Naive thymus-derived CD4-positive, alpha-beta T cell (primary cell): ENCODE results near the gene LPP. TPM values are rescaled to one million over a fixed set of nuclear protein-coding genes. Genes with fewer than 3 reads are reported as not detected.

ENCODE experiments used
- ATAC-seq: fragments of 150-1000 bp; cut with Tn5 transposase; 2 replicates; pipeline ENCODE4 v1.10.0; 2021; ENCODE audit warnings: mild to moderate bottlenecking, moderate library complexity
- CTCF ChIA-PET: fragments of 350-600 bp; sonication (Branson Sonifier 250); formaldehyde crosslinking; loops from one replicate; lab custom pipeline; 2021; ENCODE audit warnings: antibody characterized with exemption; lab: Charles Lee
- POLR2A ChIA-PET: fragments of 350-600 bp; sonication (Branson Sonifier 250); formaldehyde crosslinking; loops from one replicate; lab custom pipeline; 2021; ENCODE audit warnings: antibody characterized with exemption, inconsistent platforms; lab: Charles Lee
- DNase-seq, 9 donors: peaks; one replicate each; pipeline versions ENCODE4 v3.0.0 to v3.0.0-alpha.2; 2020 to 2022; ENCODE audit warnings: mixed read lengths in 1 of 9
- H3K27ac ChIP-seq: one replicate; pipeline ENCODE4 v1.7.0; 2013; ENCODE audit warnings: mild to moderate bottlenecking, low read depth, low read length, moderate library complexity
- H3K27me3 ChIP-seq, 2 donors: one replicate each; pipeline ENCODE4 v1.7.0; 2013; ENCODE audit warnings: low read length in 2 of 2, mild to moderate bottlenecking in 2 of 2, moderate library complexity in 2 of 2; ENCODE audit not compliant: control insufficient read depth in 2 of 2, insufficient read depth in 2 of 2
- H3K36me3 ChIP-seq, 3 experiments: 1 replicate in 2 of 3; 2 replicates in 1 of 3; pipeline ENCODE4 v1.7.0; 2013; ENCODE audit warnings: low read length in 3 of 3, mild to moderate bottlenecking in 3 of 3, moderate library complexity in 1 of 3; ENCODE audit not compliant: insufficient read depth in 3 of 3, control insufficient read depth in 2 of 3
- H3K4me1 ChIP-seq, 2 donors: one replicate each; pipeline ENCODE4 v1.7.0; 2013; ENCODE audit warnings: low read length in 2 of 2, mild to moderate bottlenecking in 2 of 2, moderate library complexity in 1 of 2; ENCODE audit not compliant: control insufficient read depth in 2 of 2, insufficient read depth in 2 of 2
- H3K4me3 ChIP-seq: 2 replicates; pipeline ENCODE4 v1.7.0; 2013; ENCODE audit warnings: mild to moderate bottlenecking, low read length
- H3K9me3 ChIP-seq, 3 experiments: 1 replicate in 2 of 3; 2 replicates in 1 of 3; pipeline ENCODE4 v1.7.0; 2013; ENCODE audit warnings: low read length in 3 of 3; ENCODE audit not compliant: control insufficient read depth in 2 of 3
- H3K27ac Mint-ChIP-seq, 9 donors: one replicate each; pipeline ENCODE4 v1.8.0; 2020 to 2022; ENCODE audit warnings: mixed read lengths in 9 of 9, mild to moderate bottlenecking in 8 of 9, moderate library complexity in 5 of 9, inconsistent platforms in 2 of 9
- H3K27me3 Mint-ChIP-seq, 5 donors: one replicate each; pipeline ENCODE4 v1.8.0; 2021 to 2022; ENCODE audit warnings: mixed read lengths in 5 of 5, mild to moderate bottlenecking in 1 of 5
- H3K36me3 Mint-ChIP-seq, 5 donors: one replicate each; pipeline ENCODE4 v1.8.0; 2020 to 2022; ENCODE audit warnings: mixed read lengths in 5 of 5, mild to moderate bottlenecking in 3 of 5, inconsistent platforms in 1 of 5
- H3K4me1 Mint-ChIP-seq, 7 donors: one replicate each; pipeline ENCODE4 v1.8.0; 2020 to 2022; ENCODE audit warnings: mixed read lengths in 7 of 7, mild to moderate bottlenecking in 3 of 7, inconsistent platforms in 1 of 7
- H3K4me3 Mint-ChIP-seq, 10 donors: one replicate each; pipeline ENCODE4 v1.8.0; 2020 to 2022; ENCODE audit warnings: mild to moderate bottlenecking in 10 of 10, mixed read lengths in 10 of 10, moderate library complexity in 6 of 10, inconsistent platforms in 2 of 10
- H3K9me3 Mint-ChIP-seq, 11 donors: one replicate each; pipeline ENCODE4 v1.8.0; 2020 to 2022; ENCODE audit warnings: mixed read lengths in 11 of 11, mild to moderate bottlenecking in 4 of 11, inconsistent platforms in 1 of 11, moderate library complexity in 1 of 11
- intact Hi-C, 2 donors: fragments of 100-400 bp; cut with micrococcal nuclease; formaldehyde crosslinking; loops; one replicate each; pipeline ENCODE4 v1.15.1; 2023
- polyA plus RNA-seq, 2 donors: library from polyadenylated mRNA; unstranded; fragments of 300-500 nt; fragmentation: Illumina TruSeq; gene quantifications; one replicate each; pipeline ENCODE4 v1.2.3, GENCODE V29; 2021
- total RNA-seq, 6 experiments: library from RNA in 5 of 6; stranded (reverse) in 5 of 6; gene quantifications; 1 replicate in 5 of 6; 2 replicates in 1 of 6; pipeline ENCODE4 v1.2.3 and lab custom pipeline; 2021 to 2026

Gene LPP
- total and polyA plus RNA-seq, 7 experiments from 2014 or later = 10.3 to 95.2 (median 19.5) TPM

GRCh38 chr3:188326968-188327367, 173.0 kb downstream of the LPP start:
- intact Hi-C loops = loop anchor here in 1 of 2 donors (10.0 kb wide), 1 partner anchor 172 kb away; the partner anchor contains the start of gene LPP
- Histone ChIP-seq H3K27ac (no peak overlapping the region), H3K4me3 (no peak overlapping the region), H3K36me3 (no peaks in the 10 kb centered on the region), H3K27me3 (no peaks in the 10 kb centered on the region), H3K4me1 (peaks cover 18 to 32% of the 10 kb centered on the region in 2 donors), H3K9me3 (no peaks in the 10 kb centered on the region)
- Mint-ChIP-seq H3K9me3 (peaks cover 0 to 6% (median 0%) of the 10 kb centered on the region in 11 donors), H3K27ac (no peak overlapping the region), H3K27me3 (no peaks in the 10 kb centered on the region), H3K36me3 (peaks cover 4 to 50% (median 10%) of the 10 kb centered on the region in 5 donors), H3K4me3 (no peak overlapping the region), H3K4me1 (peaks cover 38 to 69% (median 65%) of the 10 kb centered on the region in 7 donors)
- no peak for DNase-seq
- ChIA-PET POLR2A (interaction anchor here (1.5 kb wide), 1 partner anchor 12 kb away, joined by 3 read pairs; no protein-coding TSS in a partner anchor), CTCF (no interaction called here)
- no peak for ATAC-seq

- no peaks in the 10 kb centered on the region for H3K9me3 ChIP-seq
- no peak overlapping the region for H3K4me3 Mint-ChIP-seq
- no peak overlapping the region for H3K27ac ChIP-seq
- no peaks in the 10 kb centered on the region for H3K27me3 ChIP-seq
- intact Hi-C loops = loop anchor here in 1 of 2 donors (10.0 kb wide), 1 partner anchor 173 kb away; the partner anchor contains the start of gene LPP
- ATAC-seq (no peak), DNase-seq (no peak)
- H3K4me1 ChIP-seq = peaks cover 14 to 27% of the 10 kb centered on the region in 2 donors
- H3K36me3 Mint-ChIP-seq = peaks cover 4 to 50% (median 10%) of the 10 kb centered on the region in 5 donors
- no peak overlapping the region for H3K4me3 ChIP-seq
- no peaks in the 10 kb centered on the region for H3K27me3 Mint-ChIP-seq
- no peaks in the 10 kb centered on the region for H3K36me3 ChIP-seq
- H3K9me3 Mint-ChIP-seq = peaks cover 0 to 6% (median 0%) of the 10 kb centered on the region in 11 donors
- no peak overlapping the region for H3K27ac Mint-ChIP-seq
- H3K4me1 Mint-ChIP-seq = peaks cover 34 to 65% (median 60%) of the 10 kb centered on the region in 7 donors
- ChIA-PET POLR2A (interaction anchor here (1.5 kb wide), 1 partner anchor 13 kb away, joined by 3 read pairs; no protein-coding TSS in a partner anchor), CTCF (interaction anchor here (0.9 kb wide), 1 partner anchor 344 kb away, joined by 3 read pairs; no protein-coding TSS in a partner anchor)
These were observed 173.5 kb downstream of the LPP start for GRCh38 chr3:188327433-188327832.

GRCh38 chr3:188330138-188330537, 176.2 kb downstream of the LPP start:
- CTCF ChIA-PET = interaction anchor here (0.6 to 1.2 kb wide), 2 partner anchors 426 to 585 kb away, joined by 3 read pairs; partner anchors contain the start of gene BCL6
- peaks cover 0 to 2% (median 0%) of the 10 kb centered on the region in 5 donors for H3K27me3 Mint-ChIP-seq
- Histone ChIP-seq H3K27ac (no peak overlapping the region), H3K9me3 (no peaks in the 10 kb centered on the region), H3K4me1 (peaks cover 0 to 7% of the 10 kb centered on the region in 2 donors), H3K36me3 (no peaks in the 10 kb centered on the region), H3K4me3 (no peak overlapping the region), H3K27me3 (no peaks in the 10 kb centered on the region)
- peaks cover 18 to 43% (median 35%) of the 10 kb centered on the region in 7 donors for H3K4me1 Mint-ChIP-seq
- H3K36me3 Mint-ChIP-seq = peaks cover 0 to 31% (median 10%) of the 10 kb centered on the region in 5 donors
- H3K4me3 Mint-ChIP-seq = peak overlapping the region in 8 of 10 donors; percentile 4 to 65 (median 46)
- H3K9me3 Mint-ChIP-seq = no peaks in the 10 kb centered on the region
- DNase-seq (peak in 1 of 9 donors; percentile 19), ATAC-seq (no peak)
- POLR2A ChIA-PET = no interaction called here
- H3K27ac Mint-ChIP-seq = peak overlapping the region; percentile 1 to 81 (median 40)
- intact Hi-C loops = no loop called here

GRCh38 chr3:188331166-188331565, 177.2 kb downstream of the LPP start:
- H3K4me1 Mint-ChIP-seq = peaks cover 15 to 43% (median 35%) of the 10 kb centered on the region in 7 donors
- CTCF ChIA-PET = no interaction called here
- H3K27me3 Mint-ChIP-seq = peaks cover 0 to 2% (median 0%) of the 10 kb centered on the region in 5 donors
- Histone ChIP-seq H3K4me3 (no peak overlapping the region), H3K4me1 (peaks cover 0 to 7% of the 10 kb centered on the region in 2 donors), H3K36me3 (no peaks in the 10 kb centered on the region), H3K9me3 (no peaks in the 10 kb centered on the region), H3K27ac (no peak overlapping the region), H3K27me3 (no peaks in the 10 kb centered on the region)
- DNase-seq = no peak
- H3K36me3 Mint-ChIP-seq = peaks cover 3 to 28% (median 5%) of the 10 kb centered on the region in 5 donors
- peak overlapping the region in 1 of 10 donors; percentile 24 for H3K4me3 Mint-ChIP-seq
- H3K9me3 Mint-ChIP-seq = no peaks in the 10 kb centered on the region
- H3K27ac Mint-ChIP-seq = peak overlapping the region in 2 of 9 donors; percentile 61 to 81
- intact Hi-C loops = no loop called here
- no peak for ATAC-seq
- POLR2A ChIA-PET = interaction anchor here (1.4 kb wide), 1 partner anchor 10 kb away, joined by 4 read pairs; no protein-coding TSS in a partner anchor

- H3K4me1 Mint-ChIP-seq = peaks cover 15 to 41% (median 32%) of the 10 kb centered on the region in 7 donors
- H3K4me1 ChIP-seq = peaks cover 0 to 7% of the 10 kb centered on the region in 2 donors
- no peak overlapping the region for H3K4me3 ChIP-seq
- intact Hi-C loops = no loop called here
- ATAC-seq (no peak), DNase-seq (no peak)
- H3K27ac Mint-ChIP-seq = no peak overlapping the region
- no peak overlapping the region for H3K27ac ChIP-seq
- no peak overlapping the region for H3K4me3 Mint-ChIP-seq
- POLR2A ChIA-PET = interaction anchor here (1.4 kb wide), 1 partner anchor 11 kb away, joined by 4 read pairs; no protein-coding TSS in a partner anchor
- H3K27me3 ChIP-seq = no peaks in the 10 kb centered on the region
- H3K9me3 ChIP-seq = no peaks in the 10 kb centered on the region
- H3K27me3 Mint-ChIP-seq = peaks cover 0 to 4% (median 0%) of the 10 kb centered on the region in 5 donors
- CTCF ChIA-PET = interaction anchor here (0.6 kb wide), 1 partner anchor 195 kb away, joined by 3 read pairs; no protein-coding TSS in a partner anchor
- H3K36me3 Mint-ChIP-seq = peaks cover 3 to 24% (median 5%) of the 10 kb centered on the region in 5 donors
- H3K36me3 ChIP-seq = no peaks in the 10 kb centered on the region
- H3K9me3 Mint-ChIP-seq = no peaks in the 10 kb centered on the region
These were observed 178.1 kb downstream of the LPP start for GRCh38 chr3:188332085-188332484.

- Histone ChIP-seq H3K27ac (no peak overlapping the region), H3K9me3 (no peaks in the 10 kb centered on the region), H3K36me3 (no peaks in the 10 kb centered on the region), H3K27me3 (no peaks in the 10 kb centered on the region), H3K4me1 (peaks cover 0 to 14% of the 10 kb centered on the region in 2 donors), H3K4me3 (no peak overlapping the region)
- Mint-ChIP-seq H3K36me3 (peaks cover 3 to 29% (median 6%) of the 10 kb centered on the region in 5 donors), H3K9me3 (no peaks in the 10 kb centered on the region), H3K27ac (no peak overlapping the region), H3K4me1 (peaks cover 17 to 40% (median 26%) of the 10 kb centered on the region in 7 donors), H3K4me3 (no peak overlapping the region), H3K27me3 (peaks cover 0 to 11% (median 0%) of the 10 kb centered on the region in 5 donors)
- ChIA-PET CTCF (interaction anchor here (0.7 kb wide), 1 partner anchor 126 kb away, joined by 3 read pairs; no protein-coding TSS in a partner anchor), POLR2A (no interaction called here)
- intact Hi-C loops = loop anchor here in 1 of 2 donors (5.0 kb wide), 1 partner anchor 588 kb away; the partner anchor contains the start of gene BCL6
- no peak for DNase-seq
- ATAC-seq = no peak
These were observed 181.7 kb downstream of the LPP start for GRCh38 chr3:188335656-188336055.
